ENCODE measurements around the gene LIPC.

DNA sequence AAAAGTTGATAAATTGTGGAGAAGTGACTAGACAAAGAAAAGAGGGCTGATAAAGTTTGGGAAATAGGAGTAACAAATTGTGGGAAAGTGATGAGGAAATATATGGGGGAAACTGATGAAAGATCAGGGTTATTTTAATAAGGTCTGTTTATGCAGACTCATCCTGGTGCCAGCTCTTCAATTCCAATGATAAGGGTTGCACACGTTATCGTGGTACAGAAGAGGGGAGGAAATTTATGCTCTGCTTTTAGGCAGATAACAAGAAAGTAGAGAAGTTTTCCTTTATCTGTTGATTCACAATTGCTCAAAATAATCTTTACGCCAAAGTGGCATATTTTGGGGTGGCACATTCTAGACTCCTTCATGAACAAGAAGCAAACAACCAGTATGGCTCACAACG is 32.1 kb upstream of the LIPC start:
- TF ChIP-seq POLR2A (IDR thresholded peaks at IDR 0.05; ENCODE audit: low read length) (no peak), GATA1 (IDR thresholded peaks at IDR 0.05; ENCODE audit: low read depth, low read length) (no peak)

All from erythroblast (primary cell).